ENCODE measurements around the gene FRMPD2.
"Not testable (repeated sequence)": the region's sequence is repeated elsewhere in the genome, so short reads cannot be mapped to it uniquely, and the experiment has no call there.

FRMPD2 gene

GRCh38 chr10:48221814-48222213 is 52.7 kb downstream of the FRMPD2 start:
- TF ChIP-seq CTCF (IDR thresholded peaks at IDR 0.05) = no peak
- H3K4me3 ChIP-seq = no peak overlapping the region
- H3K27ac ChIP-seq = no peak overlapping the region
- intact Hi-C loops (cut with DNase I; ENCODE audit: low total_unique reads) = no loop called here
- no peaks in the 10 kb centered on the region for H3K4me1 ChIP-seq
- no peaks in the 10 kb centered on the region for H3K27me3 ChIP-seq
- H3K36me3 ChIP-seq = no peaks in the 10 kb centered on the region
- H3K9me3 ChIP-seq = no peaks in the 10 kb centered on the region
- DNase-seq = no peak

DNA sequence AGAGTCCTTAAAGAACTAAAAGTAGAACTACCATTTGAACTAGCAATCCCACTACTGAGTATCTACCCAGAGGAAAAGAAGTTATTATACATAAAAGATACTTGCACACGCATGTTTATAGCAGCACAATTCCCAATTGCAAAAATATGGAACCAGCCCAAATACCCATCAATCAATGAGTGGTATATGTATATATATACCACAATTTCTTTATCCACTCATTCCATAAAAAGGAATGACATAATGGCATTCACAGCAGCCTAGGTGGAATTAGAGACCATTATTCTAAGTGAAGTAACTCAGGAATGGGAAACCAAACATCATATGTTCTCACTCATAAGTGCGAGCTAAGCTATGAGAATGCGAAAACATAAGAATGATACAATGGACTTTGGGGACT is 53.5 kb downstream of the FRMPD2 start:
- not testable (repeated sequence) for H3K27me3 ChIP-seq

GRCh38 chr10:48219194-48219593 is 55.3 kb downstream of the FRMPD2 start:
- no peak for TF ChIP-seq CTCF (IDR thresholded peaks at IDR 0.05)
- no peak for DNase-seq
- Histone ChIP-seq H3K9me3 (no peaks in the 10 kb centered on the region), H3K4me1 (no peaks in the 10 kb centered on the region), H3K4me3 (no peak overlapping the region), H3K36me3 (no peaks in the 10 kb centered on the region), H3K27ac (no peak overlapping the region), H3K27me3 (no peaks in the 10 kb centered on the region)
- intact Hi-C loops (cut with DNase I; ENCODE audit: low total_unique reads) = no loop called here

More for the DNA sequence above, 53.5 kb downstream of the FRMPD2 start:
- H3K27ac ChIP-seq; H3K4me3 ChIP-seq; DNase-seq; intact Hi-C loops (cut with DNase I; ENCODE audit: low total_unique reads); H3K4me1 ChIP-seq; H3K9me3 ChIP-seq; H3K36me3 ChIP-seq: not testable (repeated sequence)

DNA sequence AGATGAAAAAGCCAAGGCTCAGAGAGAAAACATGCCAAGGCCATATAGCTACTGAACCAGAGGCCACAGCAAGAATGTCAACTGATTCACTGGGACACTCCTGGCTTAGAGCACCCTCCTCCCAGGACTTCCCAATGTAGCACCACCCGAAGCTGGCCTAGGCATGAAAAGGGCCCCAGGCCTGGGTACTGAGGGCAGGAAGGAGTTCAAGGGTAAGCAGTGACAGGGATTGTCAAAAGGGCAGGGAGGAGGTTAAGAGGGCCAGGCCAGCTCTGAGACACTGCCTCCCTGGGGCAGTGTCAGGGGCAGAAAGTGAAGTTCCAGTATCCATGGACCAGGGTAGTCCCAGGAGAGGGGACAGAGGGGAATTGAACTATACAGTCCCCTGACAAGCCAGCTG is 57.8 kb downstream of the FRMPD2 start:
- no peak for TF ChIP-seq CTCF (IDR thresholded peaks at IDR 0.05)
- Histone ChIP-seq H3K4me1 (no peaks in the 10 kb centered on the region), H3K27me3 (no peaks in the 10 kb centered on the region), H3K9me3 (no peaks in the 10 kb centered on the region), H3K36me3 (no peaks in the 10 kb centered on the region), H3K4me3 (no peak overlapping the region), H3K27ac (no peak overlapping the region)
- DNase-seq = no peak
- intact Hi-C loops (cut with DNase I; ENCODE audit: low total_unique reads) = no loop called here

- H3K4me3 ChIP-seq = no peak overlapping the region
- H3K27me3 ChIP-seq = no peaks in the 10 kb centered on the region
- no peak for TF ChIP-seq CTCF (IDR thresholded peaks at IDR 0.05)
- H3K27ac ChIP-seq = no peak overlapping the region
- no peaks in the 10 kb centered on the region for H3K36me3 ChIP-seq
- DNase-seq = no peak
- H3K9me3 ChIP-seq = no peaks in the 10 kb centered on the region
- no peaks in the 10 kb centered on the region for H3K4me1 ChIP-seq
- intact Hi-C loops (cut with DNase I; ENCODE audit: low total_unique reads) = no loop called here
Observed at GRCh38 chr10:48216204-48216505, 58.3 kb downstream of the FRMPD2 start.

- TF ChIP-seq CTCF (IDR thresholded peaks at IDR 0.05) = no peak
- no peak for DNase-seq
- intact Hi-C loops (cut with DNase I; ENCODE audit: low total_unique reads) = no loop called here
Observed at GRCh38 chr10:48215486-48216203, 58.9 kb downstream of the FRMPD2 start.

More at GRCh38 chr10:48215486-48216203, 58.9 kb downstream of the FRMPD2 start:
- no peaks in the 10 kb centered on the region for H3K36me3 ChIP-seq
- no peak overlapping the region for H3K27ac ChIP-seq
- H3K27me3 ChIP-seq = no peaks in the 10 kb centered on the region
- H3K4me3 ChIP-seq = no peak overlapping the region
- H3K9me3 ChIP-seq = no peaks in the 10 kb centered on the region
- H3K4me1 ChIP-seq = no peaks in the 10 kb centered on the region
